Body of pancreas (tissue), 4 donors: ENCODE measurements around the gene TRNT1.

ENCODE experiments used
- POLR2A ChIP-seq, 3 donors: fragments of 450-650 bp; IDR thresholded peaks; one replicate each; pipeline ENCODE4 v1.6.1; 2016; ENCODE audit warnings: antibody characterized with exemption in 3 of 3, mild to moderate bottlenecking in 2 of 3
- TF ChIP-seq, protein P1 (sequence below), 7 experiments: fragments of 450-650 bp in 4 of 7; fragments of 200-600 bp in 3 of 7; sonication (generic) in 3 of 7; IDR thresholded peaks; one replicate each; pipeline ENCODE4 v1.5.1; 2016 to 2019; ENCODE audit warnings: antibody characterized with exemption in 7 of 7

- no peak for TF ChIP-seq POLR2A (IDR thresholded peaks at IDR 0.05)
- TF ChIP-seq, protein P1, sequence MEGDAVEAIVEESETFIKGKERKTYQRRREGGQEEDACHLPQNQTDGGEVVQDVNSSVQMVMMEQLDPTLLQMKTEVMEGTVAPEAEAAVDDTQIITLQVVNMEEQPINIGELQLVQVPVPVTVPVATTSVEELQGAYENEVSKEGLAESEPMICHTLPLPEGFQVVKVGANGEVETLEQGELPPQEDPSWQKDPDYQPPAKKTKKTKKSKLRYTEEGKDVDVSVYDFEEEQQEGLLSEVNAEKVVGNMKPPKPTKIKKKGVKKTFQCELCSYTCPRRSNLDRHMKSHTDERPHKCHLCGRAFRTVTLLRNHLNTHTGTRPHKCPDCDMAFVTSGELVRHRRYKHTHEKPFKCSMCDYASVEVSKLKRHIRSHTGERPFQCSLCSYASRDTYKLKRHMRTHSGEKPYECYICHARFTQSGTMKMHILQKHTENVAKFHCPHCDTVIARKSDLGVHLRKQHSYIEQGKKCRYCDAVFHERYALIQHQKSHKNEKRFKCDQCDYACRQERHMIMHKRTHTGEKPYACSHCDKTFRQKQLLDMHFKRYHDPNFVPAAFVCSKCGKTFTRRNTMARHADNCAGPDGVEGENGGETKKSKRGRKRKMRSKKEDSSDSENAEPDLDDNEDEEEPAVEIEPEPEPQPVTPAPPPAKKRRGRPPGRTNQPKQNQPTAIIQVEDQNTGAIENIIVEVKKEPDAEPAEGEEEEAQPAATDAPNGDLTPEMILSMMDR (IDR thresholded peaks at IDR 0.05), result no peak
Measured at GRCh38 chr3:3081381-3082233, 45.1 kb upstream of the TRNT1 start.
